ENCODE measurements around the gene PRKCH.

DNA sequence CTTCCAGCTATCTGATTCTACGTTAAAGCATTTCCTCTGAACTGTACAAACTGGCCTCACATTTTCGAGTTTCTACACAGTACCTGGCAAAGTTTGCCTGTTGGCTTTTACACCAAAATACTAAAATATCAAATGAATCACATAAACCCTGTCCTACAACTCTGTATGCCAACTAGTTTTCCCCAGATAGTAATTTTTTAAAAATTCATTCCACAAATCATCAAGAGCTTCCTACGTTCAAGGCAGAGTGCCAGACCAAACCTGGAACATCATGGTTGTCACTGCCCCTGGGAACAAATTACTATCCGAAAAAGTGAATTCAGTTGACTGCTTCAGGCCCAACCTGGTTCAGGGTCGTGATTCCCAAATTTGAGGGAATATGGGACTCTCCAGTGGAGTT is 42.3 kb upstream of the PRKCH start:
- TF ChIP-seq, protein P1, sequence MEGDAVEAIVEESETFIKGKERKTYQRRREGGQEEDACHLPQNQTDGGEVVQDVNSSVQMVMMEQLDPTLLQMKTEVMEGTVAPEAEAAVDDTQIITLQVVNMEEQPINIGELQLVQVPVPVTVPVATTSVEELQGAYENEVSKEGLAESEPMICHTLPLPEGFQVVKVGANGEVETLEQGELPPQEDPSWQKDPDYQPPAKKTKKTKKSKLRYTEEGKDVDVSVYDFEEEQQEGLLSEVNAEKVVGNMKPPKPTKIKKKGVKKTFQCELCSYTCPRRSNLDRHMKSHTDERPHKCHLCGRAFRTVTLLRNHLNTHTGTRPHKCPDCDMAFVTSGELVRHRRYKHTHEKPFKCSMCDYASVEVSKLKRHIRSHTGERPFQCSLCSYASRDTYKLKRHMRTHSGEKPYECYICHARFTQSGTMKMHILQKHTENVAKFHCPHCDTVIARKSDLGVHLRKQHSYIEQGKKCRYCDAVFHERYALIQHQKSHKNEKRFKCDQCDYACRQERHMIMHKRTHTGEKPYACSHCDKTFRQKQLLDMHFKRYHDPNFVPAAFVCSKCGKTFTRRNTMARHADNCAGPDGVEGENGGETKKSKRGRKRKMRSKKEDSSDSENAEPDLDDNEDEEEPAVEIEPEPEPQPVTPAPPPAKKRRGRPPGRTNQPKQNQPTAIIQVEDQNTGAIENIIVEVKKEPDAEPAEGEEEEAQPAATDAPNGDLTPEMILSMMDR (IDR thresholded peaks at IDR 0.05; ENCODE audit: insufficient read depth, low read length), result no peak
- TF ChIP-seq GABPA (IDR thresholded peaks at IDR 0.05; ENCODE audit: low read depth) (no peak), POLR2AphosphoS5 (IDR thresholded peaks at IDR 0.05; ENCODE audit: low read depth) (no peak), SPI1 (IDR thresholded peaks at IDR 0.05; ENCODE audit: borderline replicate concordance, low read depth) (no peak)
- TF ChIP-seq, protein P2, sequence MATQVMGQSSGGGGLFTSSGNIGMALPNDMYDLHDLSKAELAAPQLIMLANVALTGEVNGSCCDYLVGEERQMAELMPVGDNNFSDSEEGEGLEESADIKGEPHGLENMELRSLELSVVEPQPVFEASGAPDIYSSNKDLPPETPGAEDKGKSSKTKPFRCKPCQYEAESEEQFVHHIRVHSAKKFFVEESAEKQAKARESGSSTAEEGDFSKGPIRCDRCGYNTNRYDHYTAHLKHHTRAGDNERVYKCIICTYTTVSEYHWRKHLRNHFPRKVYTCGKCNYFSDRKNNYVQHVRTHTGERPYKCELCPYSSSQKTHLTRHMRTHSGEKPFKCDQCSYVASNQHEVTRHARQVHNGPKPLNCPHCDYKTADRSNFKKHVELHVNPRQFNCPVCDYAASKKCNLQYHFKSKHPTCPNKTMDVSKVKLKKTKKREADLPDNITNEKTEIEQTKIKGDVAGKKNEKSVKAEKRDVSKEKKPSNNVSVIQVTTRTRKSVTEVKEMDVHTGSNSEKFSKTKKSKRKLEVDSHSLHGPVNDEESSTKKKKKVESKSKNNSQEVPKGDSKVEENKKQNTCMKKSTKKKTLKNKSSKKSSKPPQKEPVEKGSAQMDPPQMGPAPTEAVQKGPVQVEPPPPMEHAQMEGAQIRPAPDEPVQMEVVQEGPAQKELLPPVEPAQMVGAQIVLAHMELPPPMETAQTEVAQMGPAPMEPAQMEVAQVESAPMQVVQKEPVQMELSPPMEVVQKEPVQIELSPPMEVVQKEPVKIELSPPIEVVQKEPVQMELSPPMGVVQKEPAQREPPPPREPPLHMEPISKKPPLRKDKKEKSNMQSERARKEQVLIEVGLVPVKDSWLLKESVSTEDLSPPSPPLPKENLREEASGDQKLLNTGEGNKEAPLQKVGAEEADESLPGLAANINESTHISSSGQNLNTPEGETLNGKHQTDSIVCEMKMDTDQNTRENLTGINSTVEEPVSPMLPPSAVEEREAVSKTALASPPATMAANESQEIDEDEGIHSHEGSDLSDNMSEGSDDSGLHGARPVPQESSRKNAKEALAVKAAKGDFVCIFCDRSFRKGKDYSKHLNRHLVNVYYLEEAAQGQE (IDR thresholded peaks at IDR 0.05; ENCODE audit: insufficient replicate concordance, low read depth), result no peak
